Spleen (tissue), 7 donors: ENCODE measurements around the gene CFAP99.

Experiments used
- POLR2A ChIP-seq, 3 donors: fragments of 450-650 bp; IDR thresholded peaks; one replicate each; pipeline ENCODE4 v1.5.1; 2017; ENCODE audit warnings: antibody characterized with exemption in 3 of 3, mild to moderate bottlenecking in 1 of 3
- POLR2AphosphoS5 ChIP-seq, 3 donors: sonication (generic); formaldehyde crosslinking; IDR thresholded peaks; one replicate each; pipeline ENCODE4 v1.5.1; 2017; ENCODE audit warnings: antibody characterized with exemption in 3 of 3
- TF ChIP-seq, protein P1 (sequence below), 11 experiments: fragments of 200-600 bp in 7 of 11; fragments of 450-650 bp in 4 of 11; sonication (generic) in 4 of 11; IDR thresholded peaks in 8 of 11; conservative IDR thresholded peaks in 3 of 11; 1 replicate in 7 of 11; 2 replicates in 4 of 11; pipeline versions ENCODE4 v1.4.0 to v1.8.0; 2016 to 2021; ENCODE audit warnings: antibody characterized with exemption in 11 of 11, inconsistent platforms in 4 of 11, mild to moderate bottlenecking in 1 of 11
- donor health status: DM: no; HTN: no; CAD: no; lungs with moderate emphysema.
- donor health status: DM: no; HTN: no; CAD: no.
- donor health status: DM: no; HTN: no; CAD: no.

GRCh38 chr4:2387829-2388228 lies 30.9 kb upstream of the CFAP99 start:
- TF ChIP-seq, protein P1, sequence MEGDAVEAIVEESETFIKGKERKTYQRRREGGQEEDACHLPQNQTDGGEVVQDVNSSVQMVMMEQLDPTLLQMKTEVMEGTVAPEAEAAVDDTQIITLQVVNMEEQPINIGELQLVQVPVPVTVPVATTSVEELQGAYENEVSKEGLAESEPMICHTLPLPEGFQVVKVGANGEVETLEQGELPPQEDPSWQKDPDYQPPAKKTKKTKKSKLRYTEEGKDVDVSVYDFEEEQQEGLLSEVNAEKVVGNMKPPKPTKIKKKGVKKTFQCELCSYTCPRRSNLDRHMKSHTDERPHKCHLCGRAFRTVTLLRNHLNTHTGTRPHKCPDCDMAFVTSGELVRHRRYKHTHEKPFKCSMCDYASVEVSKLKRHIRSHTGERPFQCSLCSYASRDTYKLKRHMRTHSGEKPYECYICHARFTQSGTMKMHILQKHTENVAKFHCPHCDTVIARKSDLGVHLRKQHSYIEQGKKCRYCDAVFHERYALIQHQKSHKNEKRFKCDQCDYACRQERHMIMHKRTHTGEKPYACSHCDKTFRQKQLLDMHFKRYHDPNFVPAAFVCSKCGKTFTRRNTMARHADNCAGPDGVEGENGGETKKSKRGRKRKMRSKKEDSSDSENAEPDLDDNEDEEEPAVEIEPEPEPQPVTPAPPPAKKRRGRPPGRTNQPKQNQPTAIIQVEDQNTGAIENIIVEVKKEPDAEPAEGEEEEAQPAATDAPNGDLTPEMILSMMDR (IDR thresholded peaks at IDR 0.05 in 8 of 11, conservative IDR thresholded peaks at IDR 0.05 in 3 of 11) = no peak
- TF ChIP-seq POLR2A (IDR thresholded peaks at IDR 0.05) (no peak), POLR2AphosphoS5 (IDR thresholded peaks at IDR 0.05) (no peak)
